Measurements from ENCODE around the gene FXYD6. TPM values are rescaled to one million over a fixed set of nuclear protein-coding genes. Genes with fewer than 3 reads are reported as not detected.

FXYD6 gene
- total and polyA plus RNA-seq, 7 donors, result 12.3 to 305 (median 243) TPM

DNA sequence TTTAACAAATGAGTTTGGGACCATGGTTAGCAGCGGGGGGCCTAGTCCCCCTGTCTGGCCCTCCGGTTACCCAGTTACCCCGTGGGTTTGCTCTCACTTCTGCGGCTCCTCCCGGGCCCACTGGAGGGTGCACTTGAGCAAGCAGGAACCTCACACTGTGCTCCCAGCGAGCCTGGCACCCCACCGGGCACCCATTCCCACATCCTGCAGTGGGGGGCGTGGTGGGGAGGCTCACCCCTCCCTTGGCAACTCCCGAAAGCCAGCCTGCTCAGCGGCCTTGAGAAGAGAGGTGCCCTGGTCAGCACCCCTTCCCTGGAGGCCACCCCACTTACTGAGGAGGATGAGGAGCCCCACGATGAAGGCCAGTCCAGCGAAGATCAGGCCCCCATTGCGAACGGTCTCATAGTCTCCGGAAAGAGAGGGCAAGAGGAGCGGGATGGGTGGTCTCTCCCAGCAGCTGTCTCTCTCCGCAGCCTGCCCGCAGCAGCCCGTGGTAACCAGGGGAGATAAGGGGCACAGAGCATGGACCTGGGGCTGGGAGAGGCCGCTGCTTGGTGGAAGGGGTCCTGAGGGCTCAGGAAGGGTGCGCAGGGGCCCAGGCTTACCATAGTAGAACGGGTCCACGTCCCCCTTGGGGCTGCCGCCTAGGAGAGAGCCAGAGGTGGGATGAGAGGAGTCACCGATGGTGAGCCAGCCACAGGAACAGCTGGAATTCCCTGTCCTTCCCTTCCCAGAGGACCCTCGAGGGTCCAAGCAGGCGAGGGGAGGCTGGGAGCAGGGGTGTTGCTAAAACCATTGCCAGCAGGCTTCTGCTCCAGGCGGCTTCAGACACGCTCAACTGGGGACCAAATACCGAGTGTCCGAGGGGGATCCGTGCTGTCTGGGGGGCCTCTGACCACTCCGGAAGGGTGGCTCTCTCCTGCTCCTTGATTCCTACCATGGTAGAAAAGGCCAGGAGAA, 54.1 kb downstream of the FXYD6 start:
- no peaks in the 10 kb centered on the region for H3K36me3 ChIP-seq
- TF ChIP-seq, protein P1, sequence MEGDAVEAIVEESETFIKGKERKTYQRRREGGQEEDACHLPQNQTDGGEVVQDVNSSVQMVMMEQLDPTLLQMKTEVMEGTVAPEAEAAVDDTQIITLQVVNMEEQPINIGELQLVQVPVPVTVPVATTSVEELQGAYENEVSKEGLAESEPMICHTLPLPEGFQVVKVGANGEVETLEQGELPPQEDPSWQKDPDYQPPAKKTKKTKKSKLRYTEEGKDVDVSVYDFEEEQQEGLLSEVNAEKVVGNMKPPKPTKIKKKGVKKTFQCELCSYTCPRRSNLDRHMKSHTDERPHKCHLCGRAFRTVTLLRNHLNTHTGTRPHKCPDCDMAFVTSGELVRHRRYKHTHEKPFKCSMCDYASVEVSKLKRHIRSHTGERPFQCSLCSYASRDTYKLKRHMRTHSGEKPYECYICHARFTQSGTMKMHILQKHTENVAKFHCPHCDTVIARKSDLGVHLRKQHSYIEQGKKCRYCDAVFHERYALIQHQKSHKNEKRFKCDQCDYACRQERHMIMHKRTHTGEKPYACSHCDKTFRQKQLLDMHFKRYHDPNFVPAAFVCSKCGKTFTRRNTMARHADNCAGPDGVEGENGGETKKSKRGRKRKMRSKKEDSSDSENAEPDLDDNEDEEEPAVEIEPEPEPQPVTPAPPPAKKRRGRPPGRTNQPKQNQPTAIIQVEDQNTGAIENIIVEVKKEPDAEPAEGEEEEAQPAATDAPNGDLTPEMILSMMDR (IDR thresholded peaks at IDR 0.05), result peak in 2 of 4 experiments; percentile 14 to 46
- TF ChIP-seq POLR2A (IDR thresholded peaks at IDR 0.05), result no peak
- peaks cover 0 to 37% (median 25%) of the 10 kb centered on the region in 4 donors for H3K4me1 ChIP-seq
- WGBS, 2 donors, result 59 to 70% methylated on average over 33 of the region's 33 CpGs
- peak overlapping the region in 2 of 4 donors; percentile 11 to 68 for H3K27ac ChIP-seq
- peak; percentile 73 for DNase-seq
- H3K9me3 ChIP-seq, result no peaks in the 10 kb centered on the region
- no peaks in the 10 kb centered on the region for H3K27me3 ChIP-seq
- intact Hi-C loops (cut with DNase I), result no loop called here
- H3K4me3 ChIP-seq, result no peak overlapping the region

DNA sequence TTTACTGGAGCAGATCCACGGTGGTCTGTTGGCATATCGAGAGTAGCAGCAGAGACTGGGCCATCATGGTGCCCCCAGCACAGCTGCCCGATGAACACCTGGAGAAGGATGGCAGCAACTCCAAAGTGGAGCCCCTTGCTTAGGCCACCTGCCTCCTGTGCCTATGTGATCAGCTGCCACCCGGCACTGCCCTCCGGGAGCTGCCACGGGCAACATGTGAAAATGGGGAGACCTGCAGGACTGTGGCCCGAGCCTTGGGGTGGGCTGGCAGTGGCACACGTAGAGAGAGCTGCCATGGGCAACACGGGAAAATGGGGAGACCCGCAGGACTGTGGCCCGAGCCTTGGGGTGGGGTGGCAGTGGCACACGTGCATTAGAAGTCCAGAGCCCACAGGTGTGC, 55.0 kb downstream of the FXYD6 start:
- H3K27ac ChIP-seq, result no peak overlapping the region
- no peak for TF ChIP-seq POLR2AphosphoS5 (IDR thresholded peaks at IDR 0.05)
- no peak for TF ChIP-seq POLR2A (IDR thresholded peaks at IDR 0.05)
- TF ChIP-seq EP300 (IDR thresholded peaks at IDR 0.05), result no peak
- H3K4me1 ChIP-seq, result peaks cover 0 to 46% (median 32%) of the 10 kb centered on the region in 4 donors
- no peaks in the 10 kb centered on the region for H3K36me3 ChIP-seq
- intact Hi-C loops (cut with DNase I), result no loop called here
- 85 to 86% methylated on average over 12 of the region's 12 CpGs for WGBS, 2 donors
- no peak overlapping the region for H3K4me3 ChIP-seq
- no peaks in the 10 kb centered on the region for H3K27me3 ChIP-seq
- no peaks in the 10 kb centered on the region for H3K9me3 ChIP-seq
- DNase-seq, result peak; percentile 60

DNA sequence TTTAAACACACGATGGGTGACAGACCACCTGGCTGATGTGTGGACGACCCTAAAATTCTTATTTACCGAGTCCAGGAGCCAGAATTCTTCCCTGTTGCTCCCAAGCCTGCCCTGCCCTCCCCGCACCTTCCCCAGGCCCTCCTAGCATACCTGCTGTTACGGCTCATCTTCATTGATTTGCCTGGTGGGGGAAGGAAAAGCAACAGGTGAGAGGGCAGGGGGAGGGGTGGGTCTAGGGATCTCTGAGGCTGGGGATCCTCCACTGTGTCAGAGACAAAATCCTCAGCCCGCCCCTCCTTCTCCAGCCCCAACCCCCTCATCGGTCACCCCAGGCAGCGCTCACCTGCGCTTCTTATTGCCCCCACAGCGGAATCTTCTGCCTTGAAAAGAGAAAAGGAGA, 55.9 kb downstream of the FXYD6 start:
- WGBS, 2 donors, result 90 to 93% methylated on average over 10 of the region's 10 CpGs
- Histone ChIP-seq H3K27me3 (no peaks in the 10 kb centered on the region), H3K9me3 (no peaks in the 10 kb centered on the region), H3K4me3 (no peak overlapping the region), H3K27ac (no peak overlapping the region), H3K4me1 (peaks cover 0 to 50% (median 33%) of the 10 kb centered on the region in 4 donors), H3K36me3 (no peaks in the 10 kb centered on the region)
- intact Hi-C loops (cut with DNase I), result no loop called here
- TF ChIP-seq POLR2AphosphoS5 (IDR thresholded peaks at IDR 0.05) (no peak), POLR2A (IDR thresholded peaks at IDR 0.05) (no peak)
- TF ChIP-seq, protein P1 (IDR thresholded peaks at IDR 0.05), result no peak
- DNase-seq, result no peak

DNA sequence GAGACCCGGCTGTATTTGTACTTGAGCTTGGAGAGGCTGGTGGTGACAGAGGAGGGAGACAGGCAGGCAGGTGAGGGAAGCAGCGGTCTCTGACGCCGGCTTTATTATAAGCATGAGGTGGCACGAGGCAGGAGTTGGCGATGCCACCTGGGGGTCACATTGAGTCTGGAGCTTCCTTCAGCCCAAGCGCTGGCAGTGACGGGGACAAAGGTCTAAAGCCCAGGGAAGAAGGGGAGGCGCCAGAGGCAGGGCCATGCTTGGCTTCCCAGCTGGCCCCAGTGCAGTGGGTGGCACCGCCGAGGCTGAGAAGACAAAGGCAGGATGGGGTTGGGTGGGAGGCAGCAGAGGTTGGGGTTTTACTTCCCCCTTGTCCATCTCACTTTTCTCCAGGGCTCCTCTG, 56.4 kb downstream of the FXYD6 start:
- intact Hi-C loops (cut with DNase I), result no loop called here
- TF ChIP-seq EP300 (IDR thresholded peaks at IDR 0.05) (no peak), POLR2AphosphoS5 (IDR thresholded peaks at IDR 0.05) (no peak), POLR2A (IDR thresholded peaks at IDR 0.05) (no peak)
- TF ChIP-seq, protein P1 (IDR thresholded peaks at IDR 0.05), result no peak
- Histone ChIP-seq H3K4me1 (peaks cover 0 to 50% (median 34%) of the 10 kb centered on the region in 4 donors), H3K36me3 (no peaks in the 10 kb centered on the region), H3K27me3 (no peaks in the 10 kb centered on the region), H3K27ac (no peak overlapping the region), H3K9me3 (no peaks in the 10 kb centered on the region), H3K4me3 (no peak overlapping the region)
- DNase-seq, result no peak
- 21 to 66% methylated on average over 11 of the region's 11 CpGs for WGBS, 2 donors

Measured in sigmoid colon (tissue), 7 donors.